Neural progenitor cell (in vitro differentiated cells): ENCODE results near the gene S100A14. TPM values are rescaled to one million over a fixed set of nuclear protein-coding genes. Genes with fewer than 3 reads are reported as not detected.

Source experiments
- DNase-seq: peaks from one replicate; pipeline ENCODE4 v3.0.0-alpha.2; 2016; ENCODE audit warnings: low spot score
- H2AFZ ChIP-seq: fragments of 200-600 bp; sonication (generic); replicated peaks from 2 replicates; pipeline ENCODE4 v1.6.1; 2016; ENCODE audit warnings: antibody characterized with exemption
- H3F3A ChIP-seq: fragments of 200-600 bp; sonication (generic); 2 replicates; pipeline ENCODE4 v1.6.1; 2016; ENCODE audit warnings: antibody characterized with exemption, low read depth
- H3K27ac ChIP-seq: fragments of 200-600 bp; sonication (generic); 2 replicates; pipeline ENCODE4 v1.5.1; 2016; ENCODE audit warnings: mild to moderate bottlenecking
- H3K27me3 ChIP-seq: fragments of 200-600 bp; sonication (generic); 2 replicates; pipeline ENCODE4 v1.6.1; 2016; ENCODE audit warnings: mild to moderate bottlenecking, moderate library complexity
- H3K36me3 ChIP-seq: fragments of 200-600 bp; sonication (generic); 2 replicates; pipeline ENCODE4 v1.5.1; 2016
- H3K4me1 ChIP-seq: fragments of 200-600 bp; sonication (generic); 2 replicates; pipeline ENCODE4 v1.6.1; 2016; ENCODE audit warnings: mixed run types
- H3K4me2 ChIP-seq: fragments of 200-600 bp; sonication (generic); 2 replicates; pipeline ENCODE4 v1.6.1; 2016
- H3K4me3 ChIP-seq: fragments of 200-600 bp; sonication (generic); 2 replicates; pipeline ENCODE4 v1.5.1; 2016
- H3K79me2 ChIP-seq: fragments of 200-600 bp; sonication (generic); 2 replicates; pipeline ENCODE4 v1.6.1; 2016; ENCODE audit warnings: low read depth
- H3K9ac ChIP-seq: fragments of 200-600 bp; sonication (generic); 2 replicates; pipeline ENCODE4 v1.6.1; 2016
- H3K9me3 ChIP-seq: fragments of 200-600 bp; sonication (generic); 2 replicates; pipeline ENCODE4 v1.5.1; 2016; ENCODE audit warnings: low read depth
- H4K20me1 ChIP-seq: fragments of 200-600 bp; sonication (generic); 2 replicates; pipeline ENCODE4 v1.6.1; 2016; ENCODE audit warnings: low read depth
- H3K27ac Mint-ChIP-seq: 3 replicates; pipeline ENCODE4 v1.8.0; 2021; ENCODE audit warnings: mixed read lengths
- H3K27me3 Mint-ChIP-seq: 2 replicates; pipeline ENCODE4 v1.8.0; 2022; ENCODE audit warnings: low read depth, mild to moderate bottlenecking, inconsistent platforms, moderate library complexity, mixed read lengths; ENCODE audit not compliant: insufficient read depth
- H3K36me3 Mint-ChIP-seq: 3 replicates; pipeline ENCODE4 v1.8.0; 2021; ENCODE audit warnings: mixed read lengths
- H3K4me1 Mint-ChIP-seq: 3 replicates; pipeline ENCODE4 v1.8.0; 2021; ENCODE audit warnings: mixed read lengths
- H3K4me3 Mint-ChIP-seq: 3 replicates; pipeline ENCODE4 v1.8.0; 2021; ENCODE audit warnings: mild to moderate bottlenecking, moderate library complexity, mixed read lengths
- H3K9me3 Mint-ChIP-seq: 3 replicates; pipeline ENCODE4 v1.8.0; 2020; ENCODE audit warnings: mixed read lengths
- CTCF ChIP-seq: fragments of 200-600 bp; sonication (generic); IDR thresholded peaks from 2 replicates; pipeline ENCODE4 v1.5.1; 2017; ENCODE audit warnings: antibody characterized with exemption, mild to moderate bottlenecking
- EZH2 ChIP-seq: fragments of 200-600 bp; sonication (generic); IDR thresholded peaks from 2 replicates; pipeline ENCODE4 v1.6.1; 2017; ENCODE audit warnings: antibody characterized with exemption, mild to moderate bottlenecking, moderate library complexity
- EZH2phosphoT487 ChIP-seq: fragments of 200-600 bp; sonication (generic); IDR thresholded peaks from 2 replicates; pipeline ENCODE4 v1.6.1; 2017; ENCODE audit warnings: antibody characterized with exemption
- total RNA-seq: library from RNA; depleted of rRNA; stranded (reverse); fragments of >200 nt; gene quantifications from 2 replicates; pipeline ENCODE4 v1.2.3, GENCODE V29; 2015; ENCODE audit warnings: low replicate concordance

Gene S100A14
- total RNA-seq, 1 donor from 2014 or later = not detected

GRCh38 chr1:153608089-153608682 is 7.9 kb downstream of the S100A14 start:
- H3K4me3 Mint-ChIP-seq = no peak overlapping the region
- Histone ChIP-seq H4K20me1 (no peaks in the 10 kb centered on the region), H3K79me2 (no peaks in the 10 kb centered on the region), H3F3A (no peaks in the 10 kb centered on the region), H3K4me2 (no peak overlapping the region), H3K4me3 (no peak overlapping the region), H3K4me1 (peaks cover 31% of the 10 kb centered on the region), H3K27ac (no peak overlapping the region), H3K27me3 (no peaks in the 10 kb centered on the region), H3K9ac (no peak overlapping the region), H3K36me3 (no peaks in the 10 kb centered on the region), H2AFZ (no peak overlapping the region), H3K9me3 (no peaks in the 10 kb centered on the region)
- peaks cover 13% of the 10 kb centered on the region for H3K27me3 Mint-ChIP-seq
- H3K4me1 Mint-ChIP-seq = peaks cover 33% of the 10 kb centered on the region
- H3K9me3 Mint-ChIP-seq = no peaks in the 10 kb centered on the region
- no peak for TF ChIP-seq EZH2
- TF ChIP-seq EZH2phosphoT487 = no peak
- TF ChIP-seq CTCF = no peak
- H3K36me3 Mint-ChIP-seq = no peaks in the 10 kb centered on the region
- DNase-seq = no peak
- peak overlapping the region; percentile 86 for H3K27ac Mint-ChIP-seq

GRCh38 chr1:153607381-153607780 is 8.7 kb downstream of the S100A14 start:
- Histone ChIP-seq H3K9ac (no peak overlapping the region), H3K4me2 (no peak overlapping the region), H4K20me1 (no peaks in the 10 kb centered on the region), H3F3A (no peaks in the 10 kb centered on the region), H3K27ac (no peak overlapping the region), H3K9me3 (no peaks in the 10 kb centered on the region), H3K36me3 (no peaks in the 10 kb centered on the region), H3K4me3 (no peak overlapping the region), H3K4me1 (peaks cover 24% of the 10 kb centered on the region), H3K79me2 (no peaks in the 10 kb centered on the region), H3K27me3 (no peaks in the 10 kb centered on the region), H2AFZ (no peak overlapping the region)
- DNase-seq = no peak
- Mint-ChIP-seq H3K9me3 (no peaks in the 10 kb centered on the region), H3K27ac (no peak overlapping the region), H3K4me3 (no peak overlapping the region), H3K27me3 (peaks cover 13% of the 10 kb centered on the region), H3K36me3 (no peaks in the 10 kb centered on the region), H3K4me1 (peaks cover 30% of the 10 kb centered on the region)
- TF ChIP-seq EZH2 (no peak), EZH2phosphoT487 (no peak), CTCF (no peak)

GRCh38 chr1:153606194-153606593 is 9.9 kb downstream of the S100A14 start:
- no peak overlapping the region for H2AFZ ChIP-seq
- no peak overlapping the region for H3K4me3 ChIP-seq
- no peak overlapping the region for H3K27ac ChIP-seq
- Mint-ChIP-seq H3K27ac (no peak overlapping the region), H3K36me3 (no peaks in the 10 kb centered on the region), H3K4me1 (peaks cover 28% of the 10 kb centered on the region), H3K4me3 (no peak overlapping the region), H3K9me3 (no peaks in the 10 kb centered on the region), H3K27me3 (peaks cover 13% of the 10 kb centered on the region)
- H3F3A ChIP-seq = no peaks in the 10 kb centered on the region
- no peak for DNase-seq
- H3K4me2 ChIP-seq = no peak overlapping the region
- no peaks in the 10 kb centered on the region for H3K9me3 ChIP-seq
- H4K20me1 ChIP-seq = no peaks in the 10 kb centered on the region
- no peaks in the 10 kb centered on the region for H3K79me2 ChIP-seq
- H3K36me3 ChIP-seq = no peaks in the 10 kb centered on the region
- no peaks in the 10 kb centered on the region for H3K27me3 ChIP-seq
- peaks cover 15% of the 10 kb centered on the region for H3K4me1 ChIP-seq
- TF ChIP-seq EZH2 (no peak), CTCF (no peak), EZH2phosphoT487 (no peak)
- H3K9ac ChIP-seq = no peak overlapping the region
